GM12874 (cell line): ENCODE results near the gene KIF25.

Experiments used
- TF ChIP-seq, protein P1 (sequence below): IDR thresholded peaks from 2 replicates; pipeline ENCODE4 v1.5.1; 2011; ENCODE audit warnings: low read depth, mild to moderate bottlenecking, control low read depth, low read length, moderate library complexity; ENCODE audit not compliant: insufficient read depth

KIF25 gene

GRCh38 chr6:168046696-168047095 lies 49.2 kb downstream of the KIF25 start:
- TF ChIP-seq, protein P1, sequence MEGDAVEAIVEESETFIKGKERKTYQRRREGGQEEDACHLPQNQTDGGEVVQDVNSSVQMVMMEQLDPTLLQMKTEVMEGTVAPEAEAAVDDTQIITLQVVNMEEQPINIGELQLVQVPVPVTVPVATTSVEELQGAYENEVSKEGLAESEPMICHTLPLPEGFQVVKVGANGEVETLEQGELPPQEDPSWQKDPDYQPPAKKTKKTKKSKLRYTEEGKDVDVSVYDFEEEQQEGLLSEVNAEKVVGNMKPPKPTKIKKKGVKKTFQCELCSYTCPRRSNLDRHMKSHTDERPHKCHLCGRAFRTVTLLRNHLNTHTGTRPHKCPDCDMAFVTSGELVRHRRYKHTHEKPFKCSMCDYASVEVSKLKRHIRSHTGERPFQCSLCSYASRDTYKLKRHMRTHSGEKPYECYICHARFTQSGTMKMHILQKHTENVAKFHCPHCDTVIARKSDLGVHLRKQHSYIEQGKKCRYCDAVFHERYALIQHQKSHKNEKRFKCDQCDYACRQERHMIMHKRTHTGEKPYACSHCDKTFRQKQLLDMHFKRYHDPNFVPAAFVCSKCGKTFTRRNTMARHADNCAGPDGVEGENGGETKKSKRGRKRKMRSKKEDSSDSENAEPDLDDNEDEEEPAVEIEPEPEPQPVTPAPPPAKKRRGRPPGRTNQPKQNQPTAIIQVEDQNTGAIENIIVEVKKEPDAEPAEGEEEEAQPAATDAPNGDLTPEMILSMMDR: no peak

DNA sequence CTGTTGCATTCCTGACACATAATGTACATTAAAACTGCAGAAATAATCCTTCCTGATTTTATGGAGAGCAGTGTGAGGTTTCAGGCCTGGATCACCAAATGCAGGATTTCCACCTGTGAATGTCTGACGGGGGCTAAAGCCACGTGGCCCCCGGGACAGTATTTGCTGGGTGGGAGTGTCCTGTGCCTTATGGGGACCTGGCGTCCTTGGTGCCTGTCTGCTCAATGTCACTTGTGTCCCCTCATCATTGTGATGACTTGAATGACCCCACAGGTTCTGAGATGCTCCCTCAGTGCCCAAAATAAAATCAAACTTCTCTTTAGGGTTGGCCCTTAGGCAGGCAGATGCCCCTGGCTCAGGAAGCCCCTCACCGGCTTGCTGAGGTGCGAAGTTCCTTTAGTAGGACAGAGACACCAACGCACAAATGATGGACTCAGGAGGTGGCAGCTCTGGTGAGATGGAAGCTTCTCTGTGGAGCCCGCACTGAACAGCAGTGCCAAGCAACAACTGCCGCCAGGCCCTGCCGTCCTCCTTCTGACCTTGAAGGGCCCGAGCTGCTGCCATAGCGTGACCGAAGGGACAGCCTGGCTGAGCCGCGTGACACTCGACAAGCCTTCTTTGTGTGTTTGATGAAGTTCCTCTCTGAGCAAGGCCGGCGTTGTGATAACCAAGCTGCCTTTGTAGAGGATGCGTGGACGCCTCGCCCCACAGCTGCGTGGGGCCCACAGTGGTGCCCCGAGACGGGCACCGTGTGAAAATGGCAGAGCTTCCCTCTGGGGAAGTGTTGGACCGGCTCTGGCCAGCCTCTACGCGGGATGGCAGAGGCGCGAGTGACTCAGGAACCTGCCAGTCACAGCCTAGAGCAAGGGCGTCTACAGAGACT lies 50.6 kb downstream of the KIF25 start:
- TF ChIP-seq, protein P1: no peak

- TF ChIP-seq, protein P1: no peak
Observed at GRCh38 chr6:168048724-168049025, 51.2 kb downstream of the KIF25 start.

DNA sequence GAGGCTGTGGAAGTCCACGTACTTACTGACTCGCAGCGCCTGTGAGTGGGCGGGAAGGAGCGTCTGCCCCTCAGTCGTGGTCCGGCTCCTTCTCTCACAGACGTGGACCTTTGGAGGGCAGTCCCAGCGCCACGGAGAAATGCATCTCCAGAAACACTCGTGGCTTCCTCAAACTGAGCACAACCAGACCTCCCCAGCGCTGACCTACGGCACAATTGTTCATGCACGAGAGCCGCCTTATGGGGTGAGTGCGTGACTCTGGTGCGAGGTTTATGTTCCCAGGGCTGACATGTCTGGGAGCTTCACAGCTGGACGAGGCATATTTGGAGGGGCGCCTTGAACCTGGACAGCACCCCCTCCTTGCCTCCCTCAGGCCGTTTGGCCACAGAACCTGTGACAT lies 51.8 kb downstream of the KIF25 start:
- TF ChIP-seq, protein P1: no peak

- TF ChIP-seq, protein P1: no peak
Observed at GRCh38 chr6:168049706-168050224, 52.3 kb downstream of the KIF25 start.

DNA sequence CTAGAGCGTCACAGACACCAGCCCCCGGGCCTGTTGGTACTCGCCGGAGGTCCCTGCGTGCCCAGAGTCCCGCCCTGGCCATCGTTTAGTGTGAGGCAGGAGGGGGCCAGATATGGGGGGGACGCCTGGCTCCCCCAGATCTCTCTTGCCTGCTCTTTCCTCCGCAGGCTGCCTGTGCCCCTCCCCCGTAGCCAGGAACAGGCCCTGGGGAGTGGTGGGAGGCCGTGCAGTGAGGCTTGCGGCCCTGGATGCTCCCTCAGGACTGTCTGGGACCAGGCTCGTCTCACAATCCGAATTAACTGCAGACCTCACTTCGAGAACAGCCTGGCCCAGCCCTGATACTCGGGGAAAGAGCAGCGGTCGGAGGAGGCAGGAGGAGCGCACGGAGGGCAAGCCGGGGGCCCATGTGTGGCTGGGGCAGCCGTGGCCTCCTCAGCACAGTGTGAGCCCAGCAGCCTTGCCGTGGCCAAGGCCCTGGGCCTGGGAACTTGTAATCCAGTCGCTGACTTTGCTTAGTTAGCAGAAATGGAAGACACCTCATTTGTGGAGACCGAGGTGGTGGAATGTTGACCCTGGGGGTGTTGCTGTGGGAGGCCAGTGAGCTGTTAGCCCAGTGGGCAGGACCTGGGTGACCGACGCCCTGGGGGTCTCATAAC lies 52.9 kb downstream of the KIF25 start:
- TF ChIP-seq, protein P1: no peak

- TF ChIP-seq, protein P1: no peak
Observed at GRCh38 chr6:168050881-168051586, 53.6 kb downstream of the KIF25 start.
